Upper lobe of right lung (tissue), 1 donor: Measurements from ENCODE around the gene FMN1. TPM values are rescaled to one million over a fixed set of nuclear protein-coding genes. Genes with fewer than 3 reads are reported as not detected.

Source experiments
- ATAC-seq: fragments of 200-7000 bp; cut with Tn5 transposase; one replicate; pipeline ENCODE4 v1.9.1; 2020; ENCODE audit warnings: mild to moderate bottlenecking, moderate library complexity
- DNase-seq: peaks from one replicate; pipeline ENCODE4 v3.0.0-alpha.2; 2020
- H3K27ac ChIP-seq: fragments of 200-600 bp; one replicate; pipeline ENCODE4 v1.8.0; 2022
- H3K27me3 ChIP-seq: fragments of 200-600 bp; one replicate; pipeline ENCODE4 v1.8.0; 2022; ENCODE audit warnings: mild to moderate bottlenecking
- H3K36me3 ChIP-seq: fragments of 200-600 bp; one replicate; pipeline ENCODE4 v1.8.0; 2022
- H3K4me1 ChIP-seq: fragments of 200-600 bp; one replicate; pipeline ENCODE4 v1.8.0; 2022
- H3K4me3 ChIP-seq: fragments of 200-600 bp; one replicate; pipeline ENCODE4 v1.8.0; 2022; ENCODE audit warnings: mild to moderate bottlenecking
- H3K9me3 ChIP-seq: fragments of 200-600 bp; one replicate; pipeline ENCODE4 v1.8.0; 2022
- CTCF ChIP-seq: fragments of 200-600 bp; IDR thresholded peaks from one replicate; pipeline ENCODE4 v1.8.0; 2022; ENCODE audit warnings: antibody characterized with exemption
- intact Hi-C: fragments of 100-400 bp; cut with DNase I; formaldehyde crosslinking; loops from one replicate; pipeline ENCODE4 v1.11.0; 2022
- total RNA-seq: library from RNA; stranded (reverse); fragmentation: NEBNext Ultra II Directional; extraction: Animal tissue kit (Norgen Biotek cat#: 25700); gene quantifications from one replicate; pipeline ENCODE4 v1.2.1, GENCODE V29; 2021
- donor health status: DM: no; HTN: yes; CAD: no; lungs with severe emphysema.

The FMN1 gene
- total RNA-seq, 1 donor from 2014 or later = 33.5 TPM

DNA sequence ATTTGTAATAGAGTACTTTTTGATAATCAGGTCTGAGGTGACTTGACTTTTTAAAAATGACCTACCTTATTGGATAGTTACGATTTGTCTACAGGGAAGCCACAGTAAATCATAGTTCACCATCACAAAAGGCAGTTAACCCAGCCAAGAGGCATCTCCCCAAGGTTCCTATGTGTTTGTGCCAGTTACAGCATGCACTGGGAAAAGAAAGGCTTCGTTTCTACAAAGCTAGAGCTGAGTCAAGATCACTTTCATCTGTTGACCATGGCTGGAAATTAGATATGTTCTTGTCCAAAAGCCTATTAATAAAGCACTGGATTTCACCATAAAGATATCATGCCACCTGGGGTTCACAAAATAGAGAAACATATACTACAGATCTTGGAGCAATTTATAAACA, 336.8 kb downstream of the FMN1 start:
- TF ChIP-seq CTCF = no peak
- ATAC-seq (no peak), DNase-seq (no peak)

GRCh38 chr15:32856753-32857152, 337.8 kb downstream of the FMN1 start:
- ATAC-seq = no peak
- no peak overlapping the region for H3K27ac ChIP-seq

More for the DNA sequence above, 336.8 kb downstream of the FMN1 start:
- Histone ChIP-seq H3K4me3 (no peak overlapping the region), H3K9me3 (no peaks in the 10 kb centered on the region), H3K27ac (no peak overlapping the region), H3K4me1 (no peaks in the 10 kb centered on the region), H3K36me3 (peaks cover 10% of the 10 kb centered on the region), H3K27me3 (no peaks in the 10 kb centered on the region)
- intact Hi-C loops = no loop called here

DNA sequence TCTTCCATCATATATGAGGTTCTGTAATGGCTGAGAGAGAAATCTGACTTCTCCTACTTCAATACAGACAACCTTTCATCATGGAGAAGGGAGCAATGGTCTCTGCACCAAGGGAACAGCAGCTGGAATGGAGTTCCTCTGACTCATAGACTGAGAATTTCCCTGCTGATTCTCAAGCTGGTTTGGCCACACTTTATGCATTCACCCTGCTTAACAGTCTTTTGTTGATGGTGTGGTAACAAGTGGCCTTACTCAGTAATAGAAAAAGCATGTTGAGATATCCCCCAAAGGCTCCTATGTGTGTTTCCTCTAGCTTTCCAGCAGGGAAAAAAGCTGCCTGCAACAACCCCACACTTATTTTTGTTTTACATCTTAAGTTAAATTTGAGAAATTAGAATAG, 338.6 kb downstream of the FMN1 start:
- H3K9me3 ChIP-seq = no peaks in the 10 kb centered on the region
- no peaks in the 10 kb centered on the region for H3K4me1 ChIP-seq
- H3K4me3 ChIP-seq = no peak overlapping the region
- DNase-seq = no peak
- H3K27ac ChIP-seq = no peak overlapping the region
- no peaks in the 10 kb centered on the region for H3K27me3 ChIP-seq
- no peak for TF ChIP-seq CTCF
- peaks cover 10% of the 10 kb centered on the region for H3K36me3 ChIP-seq
- ATAC-seq = peak; percentile 59
- intact Hi-C loops = no loop called here

More at GRCh38 chr15:32856753-32857152, 337.8 kb downstream of the FMN1 start:
- Histone ChIP-seq H3K9me3 (no peaks in the 10 kb centered on the region), H3K36me3 (peaks cover 10% of the 10 kb centered on the region), H3K4me3 (no peak overlapping the region), H3K27me3 (no peaks in the 10 kb centered on the region), H3K4me1 (no peaks in the 10 kb centered on the region)
- DNase-seq = no peak
- intact Hi-C loops = no loop called here
- TF ChIP-seq CTCF = no peak

GRCh38 chr15:32853592-32853991, 340.9 kb downstream of the FMN1 start:
- Histone ChIP-seq H3K9me3 (no peaks in the 10 kb centered on the region), H3K36me3 (peaks cover 10% of the 10 kb centered on the region), H3K4me1 (no peaks in the 10 kb centered on the region), H3K4me3 (no peak overlapping the region), H3K27ac (no peak overlapping the region), H3K27me3 (no peaks in the 10 kb centered on the region)
- ATAC-seq (no peak), DNase-seq (no peak)
- intact Hi-C loops = no loop called here
- no peak for TF ChIP-seq CTCF

DNA sequence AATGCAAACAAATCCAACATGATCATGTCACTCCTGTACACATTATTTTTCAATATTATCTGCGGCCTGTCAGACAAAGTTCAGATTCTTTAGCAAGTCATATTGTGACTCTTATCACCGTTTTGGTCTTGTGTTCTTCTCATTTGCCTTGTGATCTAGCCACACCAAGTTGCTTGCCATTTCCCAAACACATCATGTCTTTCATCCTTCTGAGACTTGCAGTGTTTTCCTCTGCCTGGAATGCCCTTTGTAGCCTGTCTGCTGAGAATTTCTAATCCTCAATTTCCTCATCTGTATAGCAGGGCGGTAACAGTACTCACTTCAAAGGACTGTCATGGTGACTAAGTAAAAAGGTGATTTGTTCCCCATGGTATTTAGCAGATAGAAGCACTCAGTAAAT, 341.7 kb downstream of the FMN1 start:
- peaks cover 10% of the 10 kb centered on the region for H3K36me3 ChIP-seq
- DNase-seq (no peak), ATAC-seq (no peak)
- intact Hi-C loops = no loop called here
- H3K9me3 ChIP-seq = no peaks in the 10 kb centered on the region
- H3K27ac ChIP-seq = no peak overlapping the region
- H3K27me3 ChIP-seq = no peaks in the 10 kb centered on the region
- TF ChIP-seq CTCF = no peak
- H3K4me3 ChIP-seq = no peak overlapping the region
- no peaks in the 10 kb centered on the region for H3K4me1 ChIP-seq

- Histone ChIP-seq H3K27ac (no peak overlapping the region), H3K36me3 (peaks cover 7% of the 10 kb centered on the region), H3K4me1 (no peaks in the 10 kb centered on the region), H3K4me3 (no peak overlapping the region), H3K27me3 (no peaks in the 10 kb centered on the region), H3K9me3 (no peaks in the 10 kb centered on the region)
- intact Hi-C loops = no loop called here
- TF ChIP-seq CTCF = no peak
- no peak for DNase-seq
- ATAC-seq = no peak
These were observed 342.5 kb downstream of the FMN1 start for GRCh38 chr15:32852017-32852416.
